H9 (cell line): ENCODE results near the gene KRTAP5-6. TPM values are rescaled to one million over a fixed set of nuclear protein-coding genes. Genes with fewer than 3 reads are reported as not detected.

ENCODE experiments used
- DNase-seq: peaks from one replicate; pipeline ENCODE4 v3.0.0-alpha.2; 2017
- H2AFZ ChIP-seq: one replicate; pipeline ENCODE4 v1.6.1; 2013; ENCODE audit warnings: mild to moderate bottlenecking, low read length, control low read depth, moderate library complexity
- H2AK5ac ChIP-seq: 2 replicates; pipeline ENCODE4 v1.6.1; 2013; ENCODE audit warnings: low read length, control low read depth, mixed read lengths; ENCODE audit not compliant: insufficient read length
- H2BK120ac ChIP-seq: one replicate; pipeline ENCODE4 v1.6.1; 2013; ENCODE audit warnings: low read depth, mild to moderate bottlenecking, low read length, control low read depth, inconsistent platforms; ENCODE audit not compliant: poor library complexity, severe bottlenecking
- H2BK12ac ChIP-seq: 2 replicates; pipeline ENCODE4 v1.6.1; 2013; ENCODE audit warnings: low read length, control low read depth, mixed read lengths, low read depth; ENCODE audit not compliant: insufficient read length
- H2BK15ac ChIP-seq: 2 replicates; pipeline ENCODE4 v1.6.1; 2013; ENCODE audit warnings: low read depth, low read length, control low read depth
- H2BK20ac ChIP-seq: one replicate; pipeline ENCODE4 v1.6.1; 2013; ENCODE audit warnings: low read depth, mild to moderate bottlenecking, low read length, control low read depth, inconsistent platforms; ENCODE audit not compliant: poor library complexity, severe bottlenecking
- H2BK5ac ChIP-seq: 2 replicates; pipeline ENCODE4 v1.6.1; 2013; ENCODE audit warnings: low read length, control low read depth, mixed read lengths; ENCODE audit not compliant: insufficient read length
- H3K14ac ChIP-seq: 2 replicates; pipeline ENCODE4 v1.6.1; 2013; ENCODE audit warnings: low read length, control low read depth; ENCODE audit not compliant: insufficient read depth
- H3K18ac ChIP-seq: 2 replicates; pipeline ENCODE4 v1.6.1; 2013; ENCODE audit warnings: low read depth, mild to moderate bottlenecking, mixed read lengths, low read length, control low read depth; ENCODE audit not compliant: insufficient read length
- H3K23ac ChIP-seq: 2 replicates; pipeline ENCODE4 v1.6.1; 2013; ENCODE audit warnings: low read length, control low read depth, mixed read lengths, low read depth; ENCODE audit not compliant: insufficient read length
- H3K23me2 ChIP-seq: 2 replicates; pipeline ENCODE4 v1.6.1; 2013; ENCODE audit warnings: low read depth, mild to moderate bottlenecking, mixed read lengths, low read length, control low read depth; ENCODE audit not compliant: insufficient read length, poor library complexity, severe bottlenecking
- H3K27ac ChIP-seq: 2 replicates; pipeline ENCODE4 v1.5.1; 2013; ENCODE audit warnings: low read length, control low read depth, mixed read lengths, low read depth; ENCODE audit not compliant: insufficient read length
- H3K27me3 ChIP-seq: 2 replicates; pipeline ENCODE4 v1.6.1; 2013; ENCODE audit warnings: low read length, control low read depth, inconsistent platforms; ENCODE audit not compliant: insufficient read depth
- H3K4ac ChIP-seq: 2 replicates; pipeline ENCODE4 v1.6.1; 2013; ENCODE audit warnings: low read depth, mild to moderate bottlenecking, control low read depth, inconsistent platforms, low read length, moderate library complexity
- H3K4me1 ChIP-seq: 2 replicates; pipeline ENCODE4 v1.6.1; 2013; ENCODE audit warnings: low read length, control low read depth, inconsistent platforms; ENCODE audit not compliant: insufficient read depth
- H3K4me2 ChIP-seq: 2 replicates; pipeline ENCODE4 v1.6.1; 2013; ENCODE audit warnings: low read length, control low read depth, mixed read lengths; ENCODE audit not compliant: insufficient read length, insufficient read depth
- H3K56ac ChIP-seq: 2 replicates; pipeline ENCODE4 v1.6.1; 2013; ENCODE audit warnings: low read depth, mild to moderate bottlenecking, mixed read lengths, low read length, control low read depth; ENCODE audit not compliant: insufficient read length
- H3K79me1 ChIP-seq: 2 replicates; pipeline ENCODE4 v1.6.1; 2013; ENCODE audit warnings: low read depth, mild to moderate bottlenecking, moderate library complexity, low read length, control low read depth, inconsistent platforms; ENCODE audit not compliant: insufficient read depth, poor library complexity, severe bottlenecking
- H3K79me2 ChIP-seq: 2 replicates; pipeline ENCODE4 v1.6.1; 2013; ENCODE audit warnings: low read length, control low read depth, inconsistent platforms; ENCODE audit not compliant: insufficient read depth
- H3K9ac ChIP-seq: 2 replicates; pipeline ENCODE4 v1.6.1; 2013; ENCODE audit warnings: low read length, control low read depth, mixed read lengths; ENCODE audit not compliant: insufficient read length; ENCODE audit errors: extremely low read depth
- H3K9me3 ChIP-seq: one replicate; pipeline ENCODE4 v1.6.1; 2013; ENCODE audit warnings: low read depth, low read length, inconsistent platforms; ENCODE audit not compliant: control insufficient read depth
- H3T11ph ChIP-seq: one replicate; pipeline ENCODE4 v1.6.1; 2013; ENCODE audit warnings: mild to moderate bottlenecking, low read length, control low read depth, inconsistent platforms
- H4K20me1 ChIP-seq: one replicate; pipeline ENCODE4 v1.6.1; 2013; ENCODE audit not compliant: control insufficient read depth, insufficient read length, insufficient read depth
- H4K5ac ChIP-seq: 2 replicates; pipeline ENCODE4 v1.6.1; 2013; ENCODE audit warnings: low read depth, mild to moderate bottlenecking, mixed read lengths, low read length, control low read depth; ENCODE audit not compliant: insufficient read length
- H4K8ac ChIP-seq: replicated peaks from 2 replicates; pipeline ENCODE4 v1.6.1; 2013; ENCODE audit warnings: low read length, control low read depth, mixed read lengths, low read depth; ENCODE audit not compliant: insufficient read length
- H4K91ac ChIP-seq: 2 replicates; pipeline ENCODE4 v1.6.1; 2013; ENCODE audit warnings: low read depth, mild to moderate bottlenecking, moderate library complexity, mixed read lengths, low read length, control low read depth; ENCODE audit not compliant: insufficient read length
- H3K27ac Mint-ChIP-seq, 3 experiments: 2 replicates in 2 of 3; 3 replicates in 1 of 3; pipeline ENCODE4 v1.8.0; 2020 to 2021; ENCODE audit warnings: mixed read lengths in 3 of 3, mild to moderate bottlenecking in 1 of 3, moderate library complexity in 1 of 3
- H3K27me3 Mint-ChIP-seq: 2 replicates; pipeline ENCODE4 v1.8.0; 2021; ENCODE audit warnings: low read depth, mild to moderate bottlenecking, moderate library complexity, mixed read lengths
- H3K36me3 Mint-ChIP-seq, 3 experiments: 2 replicates in 2 of 3; 3 replicates in 1 of 3; pipeline ENCODE4 v1.8.0; 2020 to 2021; ENCODE audit warnings: low read depth in 3 of 3, mixed read lengths in 3 of 3; ENCODE audit not compliant: insufficient read depth in 1 of 3
- H3K4me1 Mint-ChIP-seq, 2 experiments: 2 replicates each; pipeline ENCODE4 v1.8.0; 2020; ENCODE audit warnings: mixed read lengths in 2 of 2
- H3K4me3 Mint-ChIP-seq, 2 experiments: 2 replicates in 1 of 2; 3 replicates in 1 of 2; pipeline ENCODE4 v1.8.0; 2020 to 2021; ENCODE audit warnings: mild to moderate bottlenecking in 2 of 2, mixed read lengths in 2 of 2, moderate library complexity in 1 of 2
- H3K9me3 Mint-ChIP-seq, 2 experiments: 2 replicates in 1 of 2; 3 replicates in 1 of 2; pipeline ENCODE4 v1.8.0; 2020; ENCODE audit warnings: mild to moderate bottlenecking in 2 of 2, mixed read lengths in 2 of 2, moderate library complexity in 1 of 2
- WGBS: extraction: QIAGEN DNeasy Blood & Tissue Kit; methylation state at CpG from one replicate; pipeline ENCODE4 v1.1.7; 2013; ENCODE audit warnings: missing lambda C conversion rate, low lambda C conversion rate, mixed read lengths; ENCODE audit not compliant: insufficient read length; ENCODE audit errors: extremely low coverage; 5-methylcytosine and 5-hydroxymethylcytosine counted together
- total RNA-seq: library from RNA; stranded (reverse); gene quantifications from 2 replicates; pipeline ENCODE4 v1.2.1, GENCODE V29; 2021
- TF ChIP-seq, protein P1 (sequence below): fragments of 200-600 bp; sonication (generic); conservative IDR thresholded peaks from 3 replicates; pipeline ENCODE4 v1.8.0; 2021; ENCODE audit warnings: antibody characterized with exemption, mild to moderate bottlenecking

Gene KRTAP5-6
- total RNA-seq, 1 experiment from 2014 or later: not detected

DNA sequence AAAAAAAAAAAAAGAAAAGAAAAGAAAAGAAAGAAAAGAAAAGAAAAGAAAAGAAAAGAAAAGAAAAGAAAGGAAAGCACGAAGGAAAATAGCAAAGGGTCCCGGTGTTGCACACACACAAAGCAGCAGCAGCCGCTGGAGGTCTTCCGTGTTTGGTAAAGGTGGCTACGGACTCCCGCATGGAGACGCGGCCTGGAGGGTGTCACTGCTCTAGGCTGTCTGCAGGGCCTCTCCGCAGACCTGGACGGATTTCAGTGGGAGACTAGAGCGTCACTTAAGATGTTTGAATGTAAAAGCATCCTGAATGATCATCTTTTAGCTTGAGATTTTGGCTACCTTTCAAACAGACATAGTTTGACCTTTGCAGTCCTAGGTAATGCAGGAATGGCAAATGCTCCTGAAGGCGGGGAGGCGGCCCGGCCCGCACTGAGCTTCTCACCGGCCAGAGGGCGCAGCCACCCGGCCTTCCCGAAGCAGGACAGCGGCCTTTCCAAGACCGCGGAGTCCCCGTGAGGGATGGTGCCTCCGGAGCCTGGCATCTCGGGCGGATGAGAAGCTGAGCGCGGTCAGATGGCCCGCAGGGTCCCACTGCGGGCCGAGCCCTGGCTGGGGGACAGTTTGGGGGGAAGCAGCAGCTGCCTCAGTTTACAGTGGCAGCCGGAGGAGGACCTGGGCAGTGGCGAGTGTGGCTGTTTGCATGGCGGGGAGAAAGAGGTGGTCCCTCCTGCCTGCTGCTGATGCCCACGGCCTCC is 48.9 kb upstream of the KRTAP5-6 start:
- Histone ChIP-seq H3K4me2 (no peak overlapping the region), H2BK20ac (no peak overlapping the region), H3K4me1 (no peaks in the 10 kb centered on the region), H3K9ac (no peak overlapping the region), H3K23me2 (no peaks in the 10 kb centered on the region), H3K9me3 (no peaks in the 10 kb centered on the region), H2AK5ac (no peak overlapping the region), H3K23ac (no peak overlapping the region), H3K4ac (no peak overlapping the region), H3K79me1 (no peaks in the 10 kb centered on the region), H3K56ac (no peak overlapping the region), H2BK5ac (no peak overlapping the region), H2BK120ac (no peak overlapping the region), H2AFZ (no peak overlapping the region), H3K27ac (no peak overlapping the region), H4K8ac (no peak overlapping the region), H3K79me2 (no peaks in the 10 kb centered on the region), H3T11ph (no peak overlapping the region), H2BK12ac (no peak overlapping the region), H3K27me3 (no peaks in the 10 kb centered on the region), H3K14ac (no peak overlapping the region), H4K5ac (no peak overlapping the region), H3K18ac (no peak overlapping the region), H4K91ac (no peak overlapping the region), H4K20me1 (no peaks in the 10 kb centered on the region), H2BK15ac (no peak overlapping the region)
- Mint-ChIP-seq H3K27ac (no peak overlapping the region), H3K4me3 (no peak overlapping the region), H3K36me3 (no peaks in the 10 kb centered on the region), H3K4me1 (peaks cover 0 to 6% of the 10 kb centered on the region in 2 experiments; a peak in 2 of 4 replicates), H3K27me3 (peaks cover 43% of the 10 kb centered on the region), H3K9me3 (peaks cover 0 to 4% of the 10 kb centered on the region in 2 experiments; a peak in 1 of 5 replicates)
- no CpG with 5 or more reads among the region's 35 CpGs for WGBS
- TF ChIP-seq, protein P1, sequence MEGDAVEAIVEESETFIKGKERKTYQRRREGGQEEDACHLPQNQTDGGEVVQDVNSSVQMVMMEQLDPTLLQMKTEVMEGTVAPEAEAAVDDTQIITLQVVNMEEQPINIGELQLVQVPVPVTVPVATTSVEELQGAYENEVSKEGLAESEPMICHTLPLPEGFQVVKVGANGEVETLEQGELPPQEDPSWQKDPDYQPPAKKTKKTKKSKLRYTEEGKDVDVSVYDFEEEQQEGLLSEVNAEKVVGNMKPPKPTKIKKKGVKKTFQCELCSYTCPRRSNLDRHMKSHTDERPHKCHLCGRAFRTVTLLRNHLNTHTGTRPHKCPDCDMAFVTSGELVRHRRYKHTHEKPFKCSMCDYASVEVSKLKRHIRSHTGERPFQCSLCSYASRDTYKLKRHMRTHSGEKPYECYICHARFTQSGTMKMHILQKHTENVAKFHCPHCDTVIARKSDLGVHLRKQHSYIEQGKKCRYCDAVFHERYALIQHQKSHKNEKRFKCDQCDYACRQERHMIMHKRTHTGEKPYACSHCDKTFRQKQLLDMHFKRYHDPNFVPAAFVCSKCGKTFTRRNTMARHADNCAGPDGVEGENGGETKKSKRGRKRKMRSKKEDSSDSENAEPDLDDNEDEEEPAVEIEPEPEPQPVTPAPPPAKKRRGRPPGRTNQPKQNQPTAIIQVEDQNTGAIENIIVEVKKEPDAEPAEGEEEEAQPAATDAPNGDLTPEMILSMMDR: no peak
- DNase-seq: no peak
